Measurements from ENCODE around the gene RBM27.
A peak's percentile ranks its signal among the peaks of the same experiment; 100 is the strongest.
"Not testable (repeated sequence)": the region's sequence is repeated elsewhere in the genome, so short reads cannot be mapped to it uniquely, and the experiment has no call there.

RBM27 gene

DNA sequence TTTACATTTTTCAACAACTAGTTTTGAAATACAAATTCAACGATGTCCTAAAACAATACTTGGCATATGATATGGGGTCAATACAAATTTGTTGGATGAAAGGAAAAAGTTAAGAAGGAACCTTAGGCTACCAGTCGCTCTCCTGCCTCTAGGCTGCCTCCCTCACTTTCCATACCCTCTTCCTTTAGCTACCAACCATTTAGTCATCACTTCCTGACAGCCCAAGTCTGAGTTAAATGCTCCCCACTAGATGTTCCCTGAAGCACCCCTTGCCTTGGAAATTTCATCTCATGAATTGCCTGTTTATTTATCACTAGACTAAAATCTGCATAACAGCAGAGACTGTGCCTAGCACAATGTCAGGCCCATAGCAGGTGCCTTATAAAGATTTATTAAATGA lies 18.2 kb upstream of the RBM27 start:
- no peak overlapping the region for H3K4me3 ChIP-seq (ENCODE audit: low read length)
- H3K4me1 ChIP-seq (ENCODE audit: insufficient read depth, low read length): no peaks in the 10 kb centered on the region
- WGBS: 82% methylated on average over 1 of the region's 2 CpGs
- H3K36me3 ChIP-seq (ENCODE audit: insufficient read depth, low read length): peaks cover 7% of the 10 kb centered on the region
- H3K9ac ChIP-seq (ENCODE audit: low read depth, low read length): no peak overlapping the region
- H3K27ac ChIP-seq (ENCODE audit: low read depth, low read length): no peak overlapping the region
- no peaks in the 10 kb centered on the region for H3K9me3 ChIP-seq (ENCODE audit: insufficient read depth, low read depth, low read length)
- no peaks in the 10 kb centered on the region for H3K27me3 ChIP-seq (ENCODE audit: insufficient read depth, low read length)

DNA sequence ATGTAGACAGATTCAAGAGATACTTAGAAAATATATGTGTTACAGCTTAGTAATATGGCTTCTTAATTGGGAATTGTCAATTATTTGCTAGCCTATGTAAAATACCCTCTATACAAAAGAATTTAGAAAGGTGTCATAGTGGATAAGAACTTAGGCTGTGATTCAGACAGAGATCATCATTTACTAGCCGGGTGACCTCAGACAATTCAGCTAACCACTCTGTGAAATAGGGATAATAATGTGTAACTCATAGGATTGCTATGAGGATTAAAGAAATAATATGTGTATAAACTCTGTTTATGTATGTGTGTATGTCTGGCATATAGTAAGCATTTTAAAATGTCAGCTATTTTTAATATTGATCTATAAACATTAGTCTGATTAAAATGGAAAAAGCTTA lies 15.0 kb upstream of the RBM27 start:
- H3K9ac ChIP-seq (ENCODE audit: low read depth, low read length): no peak overlapping the region
- no peaks in the 10 kb centered on the region for H3K27me3 ChIP-seq (ENCODE audit: insufficient read depth, low read length)
- H3K36me3 ChIP-seq (ENCODE audit: insufficient read depth, low read length): no peaks in the 10 kb centered on the region
- H3K27ac ChIP-seq (ENCODE audit: low read depth, low read length): no peak overlapping the region
- H3K4me3 ChIP-seq (ENCODE audit: low read length): no peak overlapping the region
- no peaks in the 10 kb centered on the region for H3K9me3 ChIP-seq (ENCODE audit: insufficient read depth, low read depth, low read length)
- 85% methylated on average over 1 of the region's 1 CpG for WGBS
- no peaks in the 10 kb centered on the region for H3K4me1 ChIP-seq (ENCODE audit: insufficient read depth, low read length)

DNA sequence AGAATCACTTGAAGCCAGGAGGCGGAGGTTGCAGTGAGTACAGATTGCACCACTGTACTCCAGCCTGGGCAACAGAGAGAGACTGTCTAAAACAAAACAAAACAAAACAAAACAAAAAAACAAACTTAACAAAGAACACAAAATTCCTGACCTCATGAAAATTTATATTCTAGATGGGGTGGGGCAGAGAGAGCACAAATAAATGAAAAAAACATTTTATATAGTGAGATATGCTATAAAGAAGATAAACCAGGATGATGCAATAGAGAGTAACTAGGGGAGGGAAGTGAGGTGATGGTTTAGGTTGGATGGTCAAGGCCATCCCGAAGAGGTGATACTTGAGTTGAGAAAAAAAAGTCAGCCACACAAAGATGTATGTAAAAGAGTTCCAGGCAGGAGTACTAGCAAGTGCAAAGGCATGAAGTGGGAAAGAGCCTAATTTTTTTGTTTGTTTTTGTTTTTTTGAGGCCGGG lies 10.8 kb upstream of the RBM27 start:
- Histone ChIP-seq H3K27me3 (ENCODE audit: insufficient read depth, low read length) (no peaks in the 10 kb centered on the region), H3K4me3 (ENCODE audit: low read length) (no peak overlapping the region), H3K27ac (ENCODE audit: low read depth, low read length) (no peak overlapping the region), H3K9ac (ENCODE audit: low read depth, low read length) (no peak overlapping the region), H3K36me3 (ENCODE audit: insufficient read depth, low read length) (no peaks in the 10 kb centered on the region), H3K4me1 (ENCODE audit: insufficient read depth, low read length) (no peaks in the 10 kb centered on the region), H3K9me3 (ENCODE audit: insufficient read depth, low read depth, low read length) (no peaks in the 10 kb centered on the region)
- 91% methylated on average over 3 of the region's 3 CpGs for WGBS

DNA sequence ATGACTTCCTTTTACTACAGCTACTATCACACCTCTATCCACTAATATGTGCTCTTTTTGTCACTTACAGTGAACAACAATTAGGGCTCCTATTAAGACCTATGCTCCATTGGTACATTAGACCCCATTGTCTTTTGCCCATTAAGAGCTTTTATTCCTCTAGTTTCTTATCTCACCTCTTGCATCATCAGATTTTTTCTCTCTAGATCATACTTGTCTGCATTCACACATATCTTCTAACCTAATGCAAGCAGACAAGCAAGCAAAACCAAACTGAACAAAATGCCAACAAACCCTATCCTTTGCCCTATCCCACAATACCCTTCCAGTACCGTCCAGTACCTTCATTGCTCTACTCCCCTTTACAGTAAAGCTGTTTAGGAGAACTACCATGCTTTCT lies 10.1 kb upstream of the RBM27 start:
- 83% methylated on average over 1 of the region's 1 CpG for WGBS
- Histone ChIP-seq H3K4me1 (ENCODE audit: insufficient read depth, low read length) (no peaks in the 10 kb centered on the region), H3K27ac (ENCODE audit: low read depth, low read length) (no peak overlapping the region), H3K4me3 (ENCODE audit: low read length) (no peak overlapping the region), H3K9ac (ENCODE audit: low read depth, low read length) (no peak overlapping the region), H3K9me3 (ENCODE audit: insufficient read depth, low read depth, low read length) (no peaks in the 10 kb centered on the region), H3K27me3 (ENCODE audit: insufficient read depth, low read length) (no peaks in the 10 kb centered on the region), H3K36me3 (ENCODE audit: insufficient read depth, low read length) (no peaks in the 10 kb centered on the region)

DNA sequence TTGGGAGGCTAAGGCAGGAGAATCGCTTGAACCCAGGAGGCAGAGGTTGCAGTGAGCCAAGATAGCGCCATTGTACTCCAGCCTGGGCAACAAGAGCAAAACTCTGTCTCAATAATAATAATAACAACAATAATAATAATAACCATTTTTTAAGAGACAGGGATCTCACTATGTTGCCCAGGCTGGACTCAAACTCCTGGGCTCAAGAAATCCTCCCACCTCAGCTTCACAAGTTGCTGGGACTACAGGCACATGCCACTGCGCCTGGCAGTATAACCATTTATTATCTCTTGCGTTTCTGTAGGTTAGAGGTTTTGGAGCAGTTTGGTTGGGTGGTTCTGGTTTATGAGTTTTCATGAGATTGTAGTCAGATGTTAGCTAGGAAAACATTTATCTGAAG lies 8.4 kb upstream of the RBM27 start:
- not testable (repeated sequence) for H3K27me3 ChIP-seq (ENCODE audit: insufficient read depth, low read length); H3K36me3 ChIP-seq (ENCODE audit: insufficient read depth, low read length); H3K27ac ChIP-seq (ENCODE audit: low read depth, low read length); H3K4me3 ChIP-seq (ENCODE audit: low read length); H3K9me3 ChIP-seq (ENCODE audit: insufficient read depth, low read depth, low read length); H3K4me1 ChIP-seq (ENCODE audit: insufficient read depth, low read length); H3K9ac ChIP-seq (ENCODE audit: low read depth, low read length)
- 92% methylated on average over 3 of the region's 4 CpGs for WGBS

DNA sequence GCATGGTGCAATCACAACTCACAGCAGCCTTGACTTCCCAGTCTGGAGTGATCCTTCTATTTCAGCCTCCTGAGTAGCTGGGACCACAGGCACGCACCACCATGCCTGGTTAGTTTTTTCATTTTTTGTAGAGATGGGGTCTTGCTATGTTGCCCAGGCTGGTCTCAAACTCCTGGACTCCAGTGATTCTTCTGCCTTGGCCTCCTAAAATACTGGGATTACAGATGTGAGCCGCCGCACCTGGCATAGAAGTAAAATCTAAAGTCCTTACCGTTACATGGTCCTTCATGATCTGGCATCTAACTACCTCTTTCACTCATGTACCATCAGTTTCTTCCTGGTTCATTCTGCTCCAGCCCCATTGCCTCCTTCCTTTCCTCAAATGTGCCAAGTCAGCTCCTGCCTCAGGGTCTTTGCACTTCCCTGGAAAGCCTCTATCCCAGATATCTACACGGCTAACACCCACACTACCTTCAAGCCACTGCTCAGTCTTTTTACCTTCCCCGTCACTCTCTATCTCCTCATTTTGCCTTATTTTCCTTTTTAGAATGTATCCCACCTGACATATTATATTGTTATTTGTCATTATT lies 6.9 kb upstream of the RBM27 start:
- H3K36me3 ChIP-seq (ENCODE audit: insufficient read depth, low read length): no peaks in the 10 kb centered on the region
- H3K9ac ChIP-seq (ENCODE audit: low read depth, low read length): no peak overlapping the region
- 93% methylated on average over 6 of the region's 6 CpGs for WGBS
- H3K4me3 ChIP-seq (ENCODE audit: low read length): no peak overlapping the region
- H3K4me1 ChIP-seq (ENCODE audit: insufficient read depth, low read length): peaks cover 6% of the 10 kb centered on the region; the same call in 1 of the 2 replicates
- H3K9me3 ChIP-seq (ENCODE audit: insufficient read depth, low read depth, low read length): no peaks in the 10 kb centered on the region
- no peaks in the 10 kb centered on the region for H3K27me3 ChIP-seq (ENCODE audit: insufficient read depth, low read length)
- no peak overlapping the region for H3K27ac ChIP-seq (ENCODE audit: low read depth, low read length)

DNA sequence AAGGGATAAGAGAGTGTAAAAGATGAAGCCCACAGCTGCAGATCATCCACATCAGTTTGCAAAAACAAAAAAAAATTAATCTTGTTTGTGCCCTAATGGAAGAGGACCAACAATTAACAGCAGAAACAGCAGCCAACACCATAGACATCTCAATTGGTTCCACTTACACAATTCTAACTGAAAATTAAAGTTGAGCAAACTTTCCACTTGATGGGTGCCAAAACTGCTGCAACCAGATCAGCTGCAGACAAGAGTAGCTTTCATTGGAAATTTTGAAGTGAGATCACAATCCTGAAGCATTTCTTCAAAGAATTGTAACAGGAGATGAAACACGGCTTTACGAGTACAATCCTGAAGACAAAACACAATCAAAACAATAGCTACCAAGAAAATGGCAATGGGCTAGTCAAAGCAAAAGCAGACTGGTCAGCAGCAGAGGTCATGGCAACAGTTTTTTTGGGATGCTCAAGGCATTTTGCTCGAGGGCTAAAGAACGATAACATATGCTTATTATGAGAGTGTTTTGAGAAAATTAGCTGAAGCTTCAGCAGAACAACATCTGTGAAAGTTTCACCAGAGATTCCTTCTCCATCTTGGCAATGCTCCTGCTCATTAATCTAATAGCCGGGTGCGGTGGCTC lies 4.1 kb upstream of the RBM27 start:
- Histone ChIP-seq H3K4me1 (ENCODE audit: insufficient read depth, low read length) (peaks cover 10% of the 10 kb centered on the region), H3K9me3 (ENCODE audit: insufficient read depth, low read depth, low read length) (no peaks in the 10 kb centered on the region), H3K4me3 (ENCODE audit: low read length) (no peak overlapping the region), H3K36me3 (ENCODE audit: insufficient read depth, low read length) (no peaks in the 10 kb centered on the region), H3K27ac (ENCODE audit: low read depth, low read length) (no peak overlapping the region), H3K9ac (ENCODE audit: low read depth, low read length) (no peak overlapping the region), H3K27me3 (ENCODE audit: insufficient read depth, low read length) (no peaks in the 10 kb centered on the region)
- 93% methylated on average over 6 of the region's 6 CpGs for WGBS

DNA sequence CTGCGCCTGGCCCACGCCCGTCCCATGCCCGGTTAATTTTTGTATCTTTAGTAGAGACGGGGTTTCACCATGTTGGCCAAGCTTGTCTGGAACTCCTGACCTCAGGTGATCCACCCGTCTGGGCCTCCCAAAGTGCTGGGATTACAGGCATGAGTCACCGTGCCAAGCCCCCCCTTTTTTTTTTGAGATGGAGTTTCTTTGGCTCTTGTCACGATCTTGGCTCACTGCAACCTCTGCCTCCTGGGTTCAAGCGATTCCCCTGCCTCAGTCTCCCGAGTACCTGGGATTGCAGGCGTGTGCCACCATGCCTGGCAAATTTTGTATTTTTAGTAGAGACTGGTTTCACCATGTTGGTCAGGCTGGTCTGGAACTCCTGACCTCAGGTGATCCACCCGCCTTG lies 1.6 kb upstream of the RBM27 start:
- peaks cover 15% of the 10 kb centered on the region for H3K4me1 ChIP-seq (ENCODE audit: insufficient read depth, low read length)
- H3K4me3 ChIP-seq (ENCODE audit: low read length); H3K9me3 ChIP-seq (ENCODE audit: insufficient read depth, low read depth, low read length); H3K36me3 ChIP-seq (ENCODE audit: insufficient read depth, low read length); H3K9ac ChIP-seq (ENCODE audit: low read depth, low read length); H3K27ac ChIP-seq (ENCODE audit: low read depth, low read length); H3K27me3 ChIP-seq (ENCODE audit: insufficient read depth, low read length): not testable (repeated sequence)
- WGBS: 94% methylated on average over 12 of the region's 12 CpGs

DNA sequence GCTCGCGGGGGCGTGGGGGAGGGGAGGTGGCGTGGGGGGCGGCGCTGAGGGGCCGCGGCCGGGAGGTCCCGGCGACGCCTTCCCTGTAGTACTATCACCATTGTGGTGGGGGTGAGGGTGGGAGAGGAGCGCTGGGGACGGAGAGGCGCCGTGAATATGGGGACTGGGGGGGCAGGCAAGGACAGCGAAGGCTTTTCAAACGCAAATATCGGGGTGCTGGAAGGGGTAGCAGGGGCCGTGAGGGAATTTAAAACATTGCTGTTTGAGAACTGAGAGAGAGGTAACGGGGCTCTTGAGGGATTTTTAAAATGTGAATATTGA lies 427 bp downstream of the RBM27 start:
- Histone ChIP-seq H3K4me1 (ENCODE audit: insufficient read depth, low read length) (peaks cover 15% of the 10 kb centered on the region), H3K9ac (ENCODE audit: low read depth, low read length) (peak overlapping the region; percentile 81), H3K9me3 (ENCODE audit: insufficient read depth, low read depth, low read length) (no peaks in the 10 kb centered on the region), H3K4me3 (ENCODE audit: low read length) (peak overlapping the region; percentile 98), H3K36me3 (ENCODE audit: insufficient read depth, low read length) (no peaks in the 10 kb centered on the region), H3K27me3 (ENCODE audit: insufficient read depth, low read length) (no peaks in the 10 kb centered on the region), H3K27ac (ENCODE audit: low read depth, low read length) (peak overlapping the region; percentile 88)
- under 1% methylated on average over 12 of the region's 21 CpGs for WGBS

DNA sequence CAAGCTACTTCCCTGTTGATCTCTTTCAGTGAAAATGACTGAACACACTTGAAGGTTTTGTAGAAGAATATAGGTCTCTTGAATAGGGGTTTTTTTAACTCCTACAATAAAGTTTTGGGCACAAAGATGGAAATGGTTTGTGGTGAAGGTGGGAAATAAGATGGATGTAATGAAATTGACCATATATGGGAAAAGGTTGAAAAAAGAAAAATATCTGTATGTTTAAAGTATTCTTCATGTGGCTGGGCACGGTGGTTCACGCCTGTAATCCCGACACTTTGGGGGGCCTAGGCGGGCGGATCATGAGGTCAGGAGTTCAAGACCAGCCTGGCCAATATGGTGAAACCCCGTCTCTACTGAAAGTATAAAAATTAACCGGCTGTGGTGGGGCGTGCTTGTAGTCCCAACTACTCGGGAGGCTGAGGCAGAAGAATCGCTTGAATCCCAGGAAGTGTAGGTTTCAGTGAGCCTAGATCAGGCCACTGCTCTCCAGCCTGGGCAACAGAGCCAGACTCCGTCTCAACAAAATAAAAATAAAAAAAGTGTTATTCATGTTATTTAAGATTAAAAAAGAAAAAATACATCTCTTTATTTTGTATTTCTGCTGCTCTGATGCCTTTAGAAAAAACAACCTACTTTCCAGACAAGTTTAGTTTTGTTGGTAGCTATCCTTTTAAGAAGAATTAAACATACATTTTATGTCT lies 2.2 kb downstream of the RBM27 start:
- Histone ChIP-seq H3K4me1 (ENCODE audit: insufficient read depth, low read length) (peaks cover 12% of the 10 kb centered on the region), H3K27ac (ENCODE audit: low read depth, low read length) (no peak overlapping the region), H3K9ac (ENCODE audit: low read depth, low read length) (no peak overlapping the region), H3K36me3 (ENCODE audit: insufficient read depth, low read length) (no peaks in the 10 kb centered on the region), H3K4me3 (ENCODE audit: low read length) (peak overlapping the region; percentile 98), H3K9me3 (ENCODE audit: insufficient read depth, low read depth, low read length) (no peaks in the 10 kb centered on the region), H3K27me3 (ENCODE audit: insufficient read depth, low read length) (no peaks in the 10 kb centered on the region)
- WGBS: 93% methylated on average over 10 of the region's 11 CpGs

DNA sequence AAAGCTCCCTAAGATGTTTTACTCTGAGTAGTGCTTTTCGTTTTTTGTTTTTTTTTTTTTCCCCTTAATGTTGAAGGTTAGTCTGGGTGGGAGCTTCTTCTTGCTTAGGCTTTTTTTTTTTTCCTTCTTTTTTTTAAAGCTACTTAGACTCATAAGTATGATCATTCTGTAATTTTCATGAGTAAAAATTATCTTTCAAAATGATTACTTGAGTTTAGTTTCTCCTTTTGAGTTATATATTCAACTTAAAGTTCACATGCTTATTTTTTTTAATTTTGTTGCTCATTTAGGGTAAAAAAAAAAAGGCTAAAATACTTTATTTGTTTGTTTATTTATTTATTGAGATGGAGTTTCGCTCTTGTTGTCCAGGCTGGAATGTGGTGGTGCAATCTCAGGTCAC lies 2.9 kb downstream of the RBM27 start:
- Histone ChIP-seq H3K27ac (ENCODE audit: low read depth, low read length) (no peak overlapping the region), H3K27me3 (ENCODE audit: insufficient read depth, low read length) (no peaks in the 10 kb centered on the region), H3K4me1 (ENCODE audit: insufficient read depth, low read length) (peaks cover 9% of the 10 kb centered on the region), H3K4me3 (ENCODE audit: low read length) (no peak overlapping the region), H3K36me3 (ENCODE audit: insufficient read depth, low read length) (no peaks in the 10 kb centered on the region), H3K9me3 (ENCODE audit: insufficient read depth, low read depth, low read length) (no peaks in the 10 kb centered on the region), H3K9ac (ENCODE audit: low read depth, low read length) (no peak overlapping the region)
- 94% methylated on average over 1 of the region's 2 CpGs for WGBS
